Measurements from ENCODE around the gene TBC1D22B. TPM values are rescaled to one million over a fixed set of nuclear protein-coding genes. Genes with fewer than 3 reads are reported as not detected.

The TBC1D22B gene
- total and polyA plus RNA-seq, 2 donors (not counting 3 experiments of a cell fraction or from before 2014, with no cell fraction given) = 13.1 to 13.6 TPM

DNA sequence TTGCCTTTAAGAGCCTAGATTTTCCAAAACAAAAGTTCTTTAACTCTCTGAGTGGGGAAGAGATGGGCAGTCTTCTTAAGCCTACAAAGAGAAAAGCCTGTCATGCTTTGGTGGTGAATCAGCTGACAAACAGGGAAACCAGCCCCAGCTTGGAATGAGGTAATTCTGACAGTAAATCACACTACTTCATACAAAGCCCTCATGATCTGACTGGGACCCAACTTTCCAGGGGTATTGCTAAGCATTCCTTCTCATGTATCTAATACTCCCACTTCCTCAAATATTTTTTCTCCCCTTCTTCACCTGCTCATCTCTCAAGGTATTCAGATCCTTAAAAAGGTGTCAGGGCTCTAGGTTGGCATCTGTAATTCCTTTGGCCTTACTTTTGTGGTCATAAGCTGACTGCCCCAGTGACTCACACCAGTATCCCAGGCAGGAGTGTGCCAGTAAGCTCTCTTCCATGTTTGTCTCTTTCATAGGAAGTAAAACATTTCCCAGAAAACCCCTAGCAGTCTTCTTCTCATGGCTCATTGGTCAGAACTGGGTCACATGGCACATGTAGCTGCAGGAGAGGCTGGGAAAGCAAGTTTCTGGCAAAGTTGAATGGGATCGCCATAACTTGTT, 15.0 kb upstream of the TBC1D22B start:
- Histone ChIP-seq H3K9ac (replicated peaks; ENCODE audit: extremely low read depth, insufficient read depth, low read length) (peak overlapping the region; percentile 79), H3K27ac (ENCODE audit: insufficient read depth, low read depth, low read length) (peak overlapping the region; percentile 99), H3K4me2 (ENCODE audit: insufficient read depth, low read length) (peak overlapping the region; percentile 65), H3K79me2 (ENCODE audit: control insufficient read depth, insufficient read depth, low read length) (no peaks in the 10 kb centered on the region), H3K36me3 (ENCODE audit: control insufficient read depth in 2 of 2, extremely low read depth in 1 of 2, insufficient read depth in 2 of 2, low read length in 2 of 2) (no peaks in the 10 kb centered on the region), H3K27me3 (ENCODE audit: control insufficient read depth in 2 of 2, insufficient read depth in 2 of 2, low read length in 2 of 2) (no peaks in the 10 kb centered on the region), H3K4me1 (ENCODE audit: control insufficient read depth, extremely low read depth, insufficient read depth, low read length) (peaks cover 58% of the 10 kb centered on the region), H2AFZ (ENCODE audit: low read depth, low read length) (peak overlapping the region; percentile 61), H3K4me3 (replicated peaks in 1 of 3; ENCODE audit: insufficient read depth in 1 of 3, low read depth in 1 of 3, low read length in 3 of 3) (no peak overlapping the region), H4K20me1 (replicated peaks; ENCODE audit: control insufficient read depth, extremely low read depth, insufficient read depth, low read length) (no peaks in the 10 kb centered on the region), H3K9me3 (replicated peaks; ENCODE audit: control insufficient read depth, insufficient read depth, low read length) (no peaks in the 10 kb centered on the region), H3K9me1 (replicated peaks; ENCODE audit: control insufficient read depth, extremely low read depth, insufficient read depth, low read length) (no peaks in the 10 kb centered on the region)
- BruUV-seq (replicated peaks) = TSS peak; percentile 23
- peak; percentile 70 for FAIRE-seq
- dilution Hi-C loops (cut with MboI; ENCODE audit: extremely low pct_ligation_motif_present, low sequenced_read_pairs) (no loop called here), intact Hi-C loops (cut with micrococcal nuclease) (loop anchor here (1.0 to 5.0 kb wide), 2 partner anchors 73 to 800 kb away; partner anchors contain the start of genes KCTD20 and PXT1)
- DNase-seq (ENCODE audit: low read depth, low spot score) = peak; percentile 97
- CTCF ChIA-PET = interaction anchor here (0.9 to 1.9 kb wide), 6 partner anchors 9 to 34 kb away, joined by 3 to 8 read pairs (median 4); partner anchors contain the start of genes TBC1D22B and TMEM217
- POLR2A ChIA-PET = interaction anchor here (0.6 to 1.2 kb wide), 3 partner anchors 15 to 73 kb away, joined by 3 to 6 read pairs (median 3); partner anchors contain the start of genes PIM1, TBC1D22B and TMEM217
- peak; percentile 54 for TF ChIP-seq POLR2AphosphoS5 (IDR thresholded peaks at IDR 0.05; ENCODE audit: insufficient read depth, low read depth, low read length)
- no peak for TF ChIP-seq EZH2 (IDR thresholded peaks at IDR 0.05; ENCODE audit: borderline replicate concordance, low read depth, low read length, severe bottlenecking)
- no peak for TF ChIP-seq MYC (IDR thresholded peaks at IDR 0.05; ENCODE audit: low read depth, low read length)
- TF ChIP-seq JUN (IDR thresholded peaks at IDR 0.05; ENCODE audit: borderline replicate concordance, insufficient read depth, insufficient read length, low read depth) = peak; percentile 91
- TF ChIP-seq POLR2A (IDR thresholded peaks at IDR 0.05; ENCODE audit: low read depth, low read length) = no peak
- TF ChIP-seq, protein P1, sequence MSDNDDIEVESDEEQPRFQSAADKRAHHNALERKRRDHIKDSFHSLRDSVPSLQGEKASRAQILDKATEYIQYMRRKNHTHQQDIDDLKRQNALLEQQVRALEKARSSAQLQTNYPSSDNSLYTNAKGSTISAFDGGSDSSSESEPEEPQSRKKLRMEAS (IDR thresholded peaks at IDR 0.05; ENCODE audit: insufficient read depth, insufficient read length) = peak; percentile 70
- TF ChIP-seq GATA2 (IDR thresholded peaks at IDR 0.05; ENCODE audit: insufficient read depth, insufficient read length, low read depth, low read length) = peak; percentile 9
- TF ChIP-seq FOS (IDR thresholded peaks at IDR 0.05; ENCODE audit: borderline replicate concordance, insufficient read depth, low read length) = peak; percentile 81
- TF ChIP-seq, protein P2, sequence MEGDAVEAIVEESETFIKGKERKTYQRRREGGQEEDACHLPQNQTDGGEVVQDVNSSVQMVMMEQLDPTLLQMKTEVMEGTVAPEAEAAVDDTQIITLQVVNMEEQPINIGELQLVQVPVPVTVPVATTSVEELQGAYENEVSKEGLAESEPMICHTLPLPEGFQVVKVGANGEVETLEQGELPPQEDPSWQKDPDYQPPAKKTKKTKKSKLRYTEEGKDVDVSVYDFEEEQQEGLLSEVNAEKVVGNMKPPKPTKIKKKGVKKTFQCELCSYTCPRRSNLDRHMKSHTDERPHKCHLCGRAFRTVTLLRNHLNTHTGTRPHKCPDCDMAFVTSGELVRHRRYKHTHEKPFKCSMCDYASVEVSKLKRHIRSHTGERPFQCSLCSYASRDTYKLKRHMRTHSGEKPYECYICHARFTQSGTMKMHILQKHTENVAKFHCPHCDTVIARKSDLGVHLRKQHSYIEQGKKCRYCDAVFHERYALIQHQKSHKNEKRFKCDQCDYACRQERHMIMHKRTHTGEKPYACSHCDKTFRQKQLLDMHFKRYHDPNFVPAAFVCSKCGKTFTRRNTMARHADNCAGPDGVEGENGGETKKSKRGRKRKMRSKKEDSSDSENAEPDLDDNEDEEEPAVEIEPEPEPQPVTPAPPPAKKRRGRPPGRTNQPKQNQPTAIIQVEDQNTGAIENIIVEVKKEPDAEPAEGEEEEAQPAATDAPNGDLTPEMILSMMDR (IDR thresholded peaks at IDR 0.05; ENCODE audit: extremely low read depth in 1 of 2, insufficient read depth in 1 of 2, low read depth in 1 of 2, low read length in 2 of 2) = no peak

Data from endothelial cell of umbilical vein (primary cell).